ENCODE results near the gene COA8. TPM values are rescaled to one million over a fixed set of nuclear protein-coding genes. Genes with fewer than 3 reads are reported as not detected.
A peak's percentile ranks its signal among the peaks of the same experiment; 100 is the strongest.

The COA8 gene
- total and polyA plus RNA-seq, 2 donors from 2014 or later, result 40.7 to 65.1 TPM

- Histone ChIP-seq H3K27me3 (ENCODE audit: control insufficient read depth, insufficient read depth, low read length) (no peaks in the 10 kb centered on the region), H3K4me3 (ENCODE audit: low read length in 3 of 3) (no peak overlapping the region), H3K27ac (ENCODE audit: low read depth in 2 of 2, low read length in 2 of 2) (no peak overlapping the region), H3K4me1 (ENCODE audit: control insufficient read depth in 2 of 3, insufficient read depth in 2 of 3, low read depth in 1 of 3, low read length in 3 of 3) (peaks cover 0 to 10% (median 0%) of the 10 kb centered on the region in 3 donors), H3K9ac (ENCODE audit: low read length in 3 of 3) (no peak overlapping the region), H3K9me3 (ENCODE audit: control insufficient read depth in 2 of 3, insufficient read depth in 1 of 3, low read length in 3 of 3) (peaks cover 0 to 5% (median 0%) of the 10 kb centered on the region in 3 donors), H3K36me3 (ENCODE audit: control insufficient read depth in 2 of 3, insufficient read depth in 3 of 3, low read length in 3 of 3) (no peaks in the 10 kb centered on the region)
- DNase-seq, result no peak
- FAIRE-seq, result no peak
- intact Hi-C loops (cut with DNase I), result no loop called here
- no peak for TF ChIP-seq CTCF (IDR thresholded peaks at IDR 0.05; ENCODE audit: borderline replicate concordance, extremely low read depth, insufficient read depth)
These were observed 48.5 kb downstream of the COA8 start for GRCh38 chr14:103611215-103611614.

DNA sequence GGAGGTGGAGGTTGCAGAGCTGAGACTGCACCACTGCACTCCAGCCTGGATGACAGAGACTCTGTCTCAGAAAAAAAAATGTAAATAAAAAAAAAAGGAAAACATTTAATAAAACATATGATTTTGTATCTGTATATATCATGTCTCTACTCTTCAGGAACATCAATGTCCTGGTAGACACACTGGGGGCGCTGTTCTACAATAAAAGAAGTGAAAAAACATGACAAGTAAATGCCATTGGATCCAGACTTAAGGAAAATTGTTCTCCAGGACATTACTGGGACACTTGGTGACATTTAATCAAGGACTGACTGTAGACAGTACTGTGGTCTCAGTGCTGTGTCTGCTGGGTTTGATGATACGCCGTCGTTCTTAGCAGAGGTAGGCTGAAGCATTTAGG, 50.8 kb downstream of the COA8 start:
- Histone ChIP-seq H3K9ac (ENCODE audit: low read length in 3 of 3) (no peak overlapping the region), H3K27ac (ENCODE audit: low read depth in 2 of 2, low read length in 2 of 2) (no peak overlapping the region), H3K36me3 (ENCODE audit: control insufficient read depth in 2 of 3, insufficient read depth in 3 of 3, low read length in 3 of 3) (no peaks in the 10 kb centered on the region), H3K4me3 (ENCODE audit: low read length in 3 of 3) (no peak overlapping the region), H3K4me1 (ENCODE audit: control insufficient read depth in 2 of 3, insufficient read depth in 2 of 3, low read depth in 1 of 3, low read length in 3 of 3) (peaks cover 0 to under 1% (median 0%) of the 10 kb centered on the region in 3 donors), H3K9me3 (ENCODE audit: control insufficient read depth in 2 of 3, insufficient read depth in 1 of 3, low read length in 3 of 3) (peaks cover 0 to 5% (median 0%) of the 10 kb centered on the region in 3 donors), H3K27me3 (ENCODE audit: control insufficient read depth, insufficient read depth, low read length) (no peaks in the 10 kb centered on the region)
- intact Hi-C loops (cut with DNase I), result no loop called here
- peak; percentile 19 for TF ChIP-seq CTCF (IDR thresholded peaks at IDR 0.05; ENCODE audit: borderline replicate concordance, extremely low read depth, insufficient read depth)
- DNase-seq (no peak), FAIRE-seq (no peak)

- DNase-seq (no peak), FAIRE-seq (no peak)
- H3K4me1 ChIP-seq (ENCODE audit: control insufficient read depth in 2 of 3, insufficient read depth in 2 of 3, low read depth in 1 of 3, low read length in 3 of 3), result no peaks in the 10 kb centered on the region
- no peak for TF ChIP-seq CTCF (IDR thresholded peaks at IDR 0.05; ENCODE audit: borderline replicate concordance, extremely low read depth, insufficient read depth)
- H3K9ac ChIP-seq (ENCODE audit: low read length in 3 of 3), result no peak overlapping the region
- H3K27me3 ChIP-seq (ENCODE audit: control insufficient read depth, insufficient read depth, low read length), result no peaks in the 10 kb centered on the region
- H3K36me3 ChIP-seq (ENCODE audit: control insufficient read depth in 2 of 3, insufficient read depth in 3 of 3, low read length in 3 of 3), result no peaks in the 10 kb centered on the region
- intact Hi-C loops (cut with DNase I), result no loop called here
- H3K4me3 ChIP-seq (ENCODE audit: low read length in 3 of 3), result no peak overlapping the region
- H3K27ac ChIP-seq (ENCODE audit: low read depth in 2 of 2, low read length in 2 of 2), result no peak overlapping the region
- no peaks in the 10 kb centered on the region for H3K9me3 ChIP-seq (ENCODE audit: control insufficient read depth in 2 of 3, insufficient read depth in 1 of 3, low read length in 3 of 3)
These were observed 54.0 kb downstream of the COA8 start for GRCh38 chr14:103616635-103617300.

All from kidney (tissue), 14 donors.